Measurements from ENCODE around the gene AUH. TPM values are rescaled to one million over a fixed set of nuclear protein-coding genes. Genes with fewer than 3 reads are reported as not detected.

The AUH gene
- total RNA-seq, 1 donor from 2014 or later: 28.5 TPM

GRCh38 chr9:91261417-91261816 is 100.3 kb downstream of the AUH start:
- TF ChIP-seq, protein P1, sequence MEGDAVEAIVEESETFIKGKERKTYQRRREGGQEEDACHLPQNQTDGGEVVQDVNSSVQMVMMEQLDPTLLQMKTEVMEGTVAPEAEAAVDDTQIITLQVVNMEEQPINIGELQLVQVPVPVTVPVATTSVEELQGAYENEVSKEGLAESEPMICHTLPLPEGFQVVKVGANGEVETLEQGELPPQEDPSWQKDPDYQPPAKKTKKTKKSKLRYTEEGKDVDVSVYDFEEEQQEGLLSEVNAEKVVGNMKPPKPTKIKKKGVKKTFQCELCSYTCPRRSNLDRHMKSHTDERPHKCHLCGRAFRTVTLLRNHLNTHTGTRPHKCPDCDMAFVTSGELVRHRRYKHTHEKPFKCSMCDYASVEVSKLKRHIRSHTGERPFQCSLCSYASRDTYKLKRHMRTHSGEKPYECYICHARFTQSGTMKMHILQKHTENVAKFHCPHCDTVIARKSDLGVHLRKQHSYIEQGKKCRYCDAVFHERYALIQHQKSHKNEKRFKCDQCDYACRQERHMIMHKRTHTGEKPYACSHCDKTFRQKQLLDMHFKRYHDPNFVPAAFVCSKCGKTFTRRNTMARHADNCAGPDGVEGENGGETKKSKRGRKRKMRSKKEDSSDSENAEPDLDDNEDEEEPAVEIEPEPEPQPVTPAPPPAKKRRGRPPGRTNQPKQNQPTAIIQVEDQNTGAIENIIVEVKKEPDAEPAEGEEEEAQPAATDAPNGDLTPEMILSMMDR (IDR thresholded peaks at IDR 0.05; ENCODE audit: partially characterized antibody, unreplicated experiment): no peak
- Mint-ChIP-seq H3K4me3 (ENCODE audit: unreplicated experiment) (no peak overlapping the region), H3K27ac (ENCODE audit: unreplicated experiment) (no peak overlapping the region), H3K9me3 (ENCODE audit: unreplicated experiment) (no peaks in the 10 kb centered on the region), H3K36me3 (ENCODE audit: unreplicated experiment) (no peaks in the 10 kb centered on the region), H3K4me1 (ENCODE audit: low read depth, unreplicated experiment) (no peaks in the 10 kb centered on the region), H3K27me3 (ENCODE audit: unreplicated experiment) (no peaks in the 10 kb centered on the region)
- no peak for DNase-seq

DNA sequence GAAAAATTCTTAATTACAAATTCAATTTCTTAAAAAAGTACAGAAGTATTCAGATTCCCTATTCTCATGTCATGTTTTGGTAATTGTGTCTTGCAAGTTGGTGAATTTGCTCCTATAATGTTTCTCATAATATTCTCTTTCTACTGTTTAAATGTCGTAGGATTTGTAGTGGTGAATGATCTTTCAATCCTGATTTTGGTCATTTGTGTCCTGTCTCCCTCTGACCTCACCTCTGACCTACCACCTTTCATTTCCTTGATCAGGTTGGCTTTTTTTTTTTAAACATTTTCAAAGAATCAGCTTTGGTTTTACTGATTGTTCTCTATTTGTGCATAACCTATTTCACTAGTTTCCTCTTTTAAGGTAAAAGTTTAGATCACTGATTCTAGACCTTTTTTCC is 102.6 kb downstream of the AUH start:
- TF ChIP-seq, protein P1 (IDR thresholded peaks at IDR 0.05; ENCODE audit: partially characterized antibody, unreplicated experiment): no peak
- H3K4me1 Mint-ChIP-seq (ENCODE audit: low read depth, unreplicated experiment): peaks cover under 1% of the 10 kb centered on the region
- H3K36me3 Mint-ChIP-seq (ENCODE audit: unreplicated experiment): no peaks in the 10 kb centered on the region
- H3K4me3 Mint-ChIP-seq (ENCODE audit: unreplicated experiment): no peak overlapping the region
- no peak for DNase-seq
- H3K9me3 Mint-ChIP-seq (ENCODE audit: unreplicated experiment): no peaks in the 10 kb centered on the region
- H3K27me3 Mint-ChIP-seq (ENCODE audit: unreplicated experiment): no peaks in the 10 kb centered on the region
- H3K27ac Mint-ChIP-seq (ENCODE audit: unreplicated experiment): no peak overlapping the region

DNA sequence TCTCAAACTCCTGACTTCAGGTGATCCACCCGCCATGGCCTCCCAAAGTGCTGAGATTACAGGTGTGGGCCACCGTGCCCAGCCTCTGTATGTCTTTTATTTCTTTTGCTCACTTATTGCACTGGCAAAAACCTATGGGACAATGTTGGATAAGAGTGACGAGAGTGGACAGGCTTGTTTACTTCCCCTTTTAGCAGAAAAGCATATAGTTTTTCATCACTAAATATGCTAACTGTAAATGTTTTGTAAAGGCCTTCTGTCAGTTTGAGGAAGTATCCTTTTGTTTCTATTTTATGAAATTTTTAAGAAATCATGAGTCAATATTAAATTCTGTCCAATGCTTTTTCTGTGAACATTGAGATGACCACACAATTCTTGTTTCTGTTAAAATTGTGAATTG is 103.3 kb downstream of the AUH start:
- no peaks in the 10 kb centered on the region for H3K9me3 Mint-ChIP-seq (ENCODE audit: unreplicated experiment)
- no peaks in the 10 kb centered on the region for H3K27me3 Mint-ChIP-seq (ENCODE audit: unreplicated experiment)
- no peak for DNase-seq
- peaks cover 2% of the 10 kb centered on the region for H3K4me1 Mint-ChIP-seq (ENCODE audit: low read depth, unreplicated experiment)
- H3K27ac Mint-ChIP-seq (ENCODE audit: unreplicated experiment): no peak overlapping the region
- TF ChIP-seq, protein P1 (IDR thresholded peaks at IDR 0.05; ENCODE audit: partially characterized antibody, unreplicated experiment): no peak
- H3K36me3 Mint-ChIP-seq (ENCODE audit: unreplicated experiment): no peaks in the 10 kb centered on the region
- no peak overlapping the region for H3K4me3 Mint-ChIP-seq (ENCODE audit: unreplicated experiment)

DNA sequence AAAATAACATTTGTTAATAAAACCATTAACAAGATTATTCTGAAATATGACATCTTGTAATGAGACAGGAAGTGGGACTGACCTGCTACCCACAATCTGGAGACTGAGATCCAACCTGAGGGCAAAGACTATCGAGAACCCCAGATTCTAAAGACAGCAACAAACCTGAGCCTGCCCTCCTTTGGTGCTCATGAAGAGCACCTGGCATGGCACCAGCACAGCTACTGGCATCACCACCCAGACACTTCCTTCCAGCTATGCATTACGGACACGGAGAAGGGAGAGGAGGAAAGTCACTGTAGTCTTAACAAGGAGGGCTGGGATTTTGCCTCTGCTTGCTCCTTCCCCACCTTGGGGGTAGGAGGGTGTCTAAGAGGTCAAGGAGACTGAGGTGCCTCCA is 105.5 kb downstream of the AUH start:
- peaks cover 2% of the 10 kb centered on the region for H3K4me1 Mint-ChIP-seq (ENCODE audit: low read depth, unreplicated experiment)
- H3K4me3 Mint-ChIP-seq (ENCODE audit: unreplicated experiment): no peak overlapping the region
- H3K27me3 Mint-ChIP-seq (ENCODE audit: unreplicated experiment): no peaks in the 10 kb centered on the region
- TF ChIP-seq, protein P1 (IDR thresholded peaks at IDR 0.05; ENCODE audit: partially characterized antibody, unreplicated experiment): no peak
- no peak for DNase-seq
- no peak overlapping the region for H3K27ac Mint-ChIP-seq (ENCODE audit: unreplicated experiment)
- no peaks in the 10 kb centered on the region for H3K36me3 Mint-ChIP-seq (ENCODE audit: unreplicated experiment)
- no peaks in the 10 kb centered on the region for H3K9me3 Mint-ChIP-seq (ENCODE audit: unreplicated experiment)

DNA sequence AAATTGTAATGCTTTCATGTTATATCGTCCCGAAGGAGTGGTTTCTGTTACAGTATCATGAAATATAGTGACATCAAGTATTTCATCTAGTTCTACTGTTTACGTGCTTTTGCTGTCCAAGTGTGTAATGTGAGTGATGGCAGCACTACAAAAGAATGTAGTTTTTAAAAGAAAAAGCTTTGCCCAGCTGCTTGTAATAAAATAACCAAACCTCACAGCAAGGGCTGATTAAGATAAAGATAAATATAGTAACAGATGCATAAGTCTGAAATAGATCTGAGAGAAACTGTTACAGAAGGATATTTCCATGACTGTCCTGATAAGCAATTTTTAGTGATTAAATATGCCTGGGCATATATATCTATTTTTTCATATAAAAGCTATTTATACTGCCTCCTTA is 106.4 kb downstream of the AUH start:
- TF ChIP-seq, protein P1 (IDR thresholded peaks at IDR 0.05; ENCODE audit: partially characterized antibody, unreplicated experiment): no peak
- no peaks in the 10 kb centered on the region for H3K36me3 Mint-ChIP-seq (ENCODE audit: unreplicated experiment)

More for the DNA sequence above, 106.4 kb downstream of the AUH start:
- DNase-seq: no peak
- Mint-ChIP-seq H3K27me3 (ENCODE audit: unreplicated experiment) (no peaks in the 10 kb centered on the region), H3K4me3 (ENCODE audit: unreplicated experiment) (no peak overlapping the region), H3K27ac (ENCODE audit: unreplicated experiment) (no peak overlapping the region), H3K4me1 (ENCODE audit: low read depth, unreplicated experiment) (peaks cover 2% of the 10 kb centered on the region), H3K9me3 (ENCODE audit: unreplicated experiment) (no peaks in the 10 kb centered on the region)
